T-helper 9 cell (primary cell): ENCODE results near the gene YTHDF1.
"Not testable (repeated sequence)": the region's sequence is repeated elsewhere in the genome, so short reads cannot be mapped to it uniquely, and the experiment has no call there.

Experiments used
- DNase-seq: peaks from one replicate; pipeline ENCODE4 v3.0.0-alpha.2; 2020
- total RNA-seq, 2 donors: gene quantifications; one replicate each; lab custom pipeline; 2026; lab: John Stamatoyannopoulos, UW

Gene YTHDF1
- total RNA-seq = 47.1 to 76.0 reads per million in 2 donors

DNA sequence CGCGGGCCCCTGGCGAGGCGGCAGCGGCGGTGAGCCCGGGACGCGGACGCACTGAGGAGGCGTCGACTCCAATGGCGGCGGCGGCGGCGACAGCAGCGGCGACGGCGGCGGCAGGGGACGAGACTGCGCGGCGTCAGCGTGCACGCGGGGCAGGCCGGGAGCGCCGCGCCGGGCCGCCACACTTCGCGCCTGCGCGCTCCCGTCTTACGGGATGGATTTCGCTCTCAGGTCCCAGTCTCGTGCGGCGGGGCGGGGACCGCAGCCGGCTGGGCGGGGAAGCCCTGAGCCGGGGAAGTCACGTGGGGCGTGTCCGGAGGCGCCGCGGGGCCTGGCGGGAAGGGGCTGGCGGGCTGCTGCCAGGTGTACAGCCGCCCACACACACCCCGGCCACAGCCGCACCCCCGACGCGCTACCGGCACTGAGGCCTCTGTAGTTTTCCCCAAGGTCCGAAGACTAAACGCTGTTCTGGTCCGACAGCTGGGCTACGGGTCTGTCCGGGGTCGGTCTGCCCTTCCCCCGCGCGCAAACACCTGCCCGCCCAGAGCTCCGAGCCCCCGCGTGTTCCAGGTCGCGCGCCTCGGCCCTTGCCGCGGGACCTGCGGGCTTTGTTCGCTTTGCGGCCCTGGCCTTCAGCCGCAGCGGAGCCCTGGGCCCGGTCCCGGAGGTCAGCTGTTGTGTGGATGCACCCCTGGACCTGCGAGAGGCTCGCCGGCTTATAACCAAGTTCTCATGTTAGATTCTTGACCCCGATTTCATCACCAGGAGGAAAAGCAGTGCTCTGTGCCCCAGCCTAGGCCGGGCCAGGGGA lies at the start of gene YTHDF1:
TSS of gene YTHDF1 (minus strand) at position 91 of the 808 bp plus-strand sequence. CDS start 239 bp downstream, outside the sequence.
- DNase-seq = peak; percentile 87

DNA sequence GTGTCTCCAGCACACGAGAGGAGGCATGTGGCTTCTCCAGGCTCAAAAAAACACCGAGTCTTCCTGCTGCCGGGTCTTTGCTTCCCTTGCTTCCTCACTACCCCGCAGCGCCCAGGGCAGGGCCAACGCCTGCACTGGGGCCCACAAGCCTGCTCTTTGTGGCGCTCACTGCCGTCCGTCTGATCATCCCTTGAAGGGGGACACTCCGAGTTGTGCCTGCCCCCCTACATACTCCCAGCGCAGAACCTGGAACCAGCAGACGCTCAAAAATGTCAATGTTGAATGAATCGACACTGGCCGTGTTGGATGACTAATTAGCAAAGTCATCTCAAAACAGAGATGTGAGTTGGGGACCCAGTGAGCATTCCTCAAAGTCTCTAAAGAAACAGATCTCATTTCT lies 48.6 kb upstream of the YTHDF1 start:
- no peak for DNase-seq

DNA sequence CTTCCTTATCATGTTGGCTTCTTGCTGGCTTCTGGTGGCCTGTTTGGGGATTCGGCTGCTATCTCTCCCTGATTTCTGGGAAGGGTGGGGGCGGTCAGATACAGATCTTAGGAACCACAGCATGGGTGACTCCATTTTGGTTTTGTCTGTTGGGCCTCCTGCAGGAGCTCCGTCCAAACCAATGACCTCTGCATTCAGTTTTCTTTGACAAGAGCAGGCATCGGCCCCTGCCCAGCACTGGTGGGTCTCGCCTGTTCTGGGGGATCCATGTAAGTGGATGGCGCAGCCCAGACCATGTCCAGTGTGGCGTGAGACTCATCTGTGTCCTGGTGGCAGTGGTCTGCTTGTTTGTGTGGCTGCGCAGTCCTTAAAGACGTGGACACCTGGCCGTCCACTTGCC lies 48.1 kb upstream of the YTHDF1 start:
- no peak for DNase-seq

DNA sequence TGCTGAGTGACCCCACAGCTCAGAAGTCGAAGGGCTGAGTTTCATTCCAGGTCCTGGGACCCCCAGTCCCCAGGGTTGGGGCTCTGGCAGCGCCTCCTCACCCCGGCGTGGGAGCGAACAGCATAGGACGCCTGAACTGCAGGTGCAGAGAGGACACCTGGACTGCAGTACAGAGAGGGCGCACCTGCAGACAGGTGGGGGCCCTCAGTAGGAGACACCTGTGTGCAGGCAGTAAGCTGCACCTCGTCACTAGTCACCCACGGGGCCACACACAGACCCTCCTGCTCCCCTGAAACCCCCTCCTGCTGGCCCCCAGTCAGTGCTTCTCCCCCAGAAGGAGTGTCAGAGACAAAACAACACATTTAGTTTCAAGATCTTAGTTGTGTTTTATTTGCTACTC lies 46.9 kb upstream of the YTHDF1 start:
- DNase-seq = no peak

DNA sequence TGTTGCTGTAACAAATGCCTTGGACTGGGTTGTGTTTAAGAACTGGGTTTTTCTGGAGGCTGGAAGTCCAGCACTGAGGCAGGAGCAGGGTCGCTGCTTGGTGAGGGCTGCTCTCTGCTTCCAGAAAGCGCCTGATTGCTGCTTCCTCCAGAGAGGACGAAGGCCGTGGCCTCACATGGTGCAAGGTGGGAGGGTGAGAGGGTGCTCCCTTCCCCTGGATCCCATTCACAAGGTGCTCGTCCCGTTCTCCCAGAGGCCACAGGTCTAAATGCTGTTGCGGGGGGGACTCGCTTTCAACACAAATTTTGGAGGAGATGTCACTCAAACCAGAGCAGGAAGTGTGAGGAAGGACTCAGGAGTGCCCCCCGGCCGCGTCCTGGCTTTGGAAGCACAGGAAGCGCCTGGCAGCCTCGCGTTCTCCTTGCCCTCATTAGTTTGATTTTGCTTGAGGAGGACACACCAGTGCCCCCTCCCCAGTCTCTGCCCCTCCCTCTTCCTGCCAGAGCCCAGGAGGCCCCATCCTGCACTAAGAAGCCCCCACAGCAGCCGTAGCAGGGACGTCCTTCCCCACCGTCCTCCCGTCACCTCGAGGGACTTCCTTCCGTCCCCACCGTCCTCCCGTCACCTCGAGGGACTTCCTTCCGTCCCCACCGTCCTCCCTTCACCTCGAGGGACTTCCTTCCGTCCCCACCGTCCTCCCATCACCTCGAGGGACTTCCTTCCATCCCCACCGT lies 46.0 kb upstream of the YTHDF1 start:
- DNase-seq = no peak

DNA sequence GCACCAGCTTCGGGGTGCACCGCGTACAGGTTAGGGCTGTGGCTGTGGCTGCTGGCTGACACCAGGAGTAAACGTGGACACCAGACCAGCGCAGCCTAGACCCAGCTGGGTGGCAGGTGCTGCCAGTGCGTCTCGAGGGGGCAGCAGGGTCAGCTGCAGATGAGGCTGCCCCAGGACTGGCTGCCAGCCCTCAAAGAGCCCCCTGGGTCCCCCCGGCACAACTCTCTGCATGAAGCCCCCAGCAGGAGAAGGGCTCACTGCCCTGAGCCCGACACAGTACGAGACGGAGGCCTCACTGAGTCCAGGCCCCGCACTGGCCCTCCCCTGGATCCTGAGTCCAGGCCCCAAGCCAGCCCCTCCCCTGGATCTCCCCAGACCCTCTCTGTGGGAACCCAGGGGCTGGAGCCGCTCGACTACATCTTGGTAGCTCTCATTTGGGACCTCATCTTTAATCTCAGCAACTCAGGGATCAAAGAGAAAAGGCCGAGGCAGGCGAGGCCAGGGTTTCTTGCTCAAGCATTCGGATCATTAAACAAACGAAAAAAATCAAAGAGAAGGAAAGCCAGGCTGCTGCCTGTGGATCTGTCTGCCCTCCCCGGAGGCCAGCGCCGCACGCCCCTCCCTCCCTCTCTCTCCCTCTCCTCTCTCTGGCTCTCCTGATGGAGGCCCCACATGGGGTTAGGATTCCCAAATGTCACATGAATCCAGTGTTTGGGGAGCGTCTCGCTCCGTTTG lies 45.3 kb upstream of the YTHDF1 start:
- DNase-seq = no peak

DNA sequence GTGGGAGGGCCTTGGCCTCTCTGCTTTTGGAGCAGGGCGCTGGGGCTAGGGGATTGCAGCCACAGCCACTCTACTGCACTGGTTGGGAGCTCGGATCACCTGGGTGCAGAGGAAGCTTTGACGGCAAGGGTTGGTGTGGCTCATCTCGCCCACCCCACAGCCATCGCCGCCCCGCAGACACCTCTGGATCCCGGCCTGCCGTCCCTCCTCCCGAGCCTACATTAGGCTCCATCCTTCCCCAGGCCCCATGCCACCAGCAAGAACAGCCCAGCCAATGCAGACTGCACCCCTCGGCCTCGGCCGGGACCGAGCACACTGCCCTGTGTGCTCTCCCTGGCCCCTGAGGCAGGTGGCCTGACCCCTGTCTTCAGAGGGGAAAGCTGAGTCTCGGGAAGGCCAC lies 44.6 kb upstream of the YTHDF1 start:
- DNase-seq = no peak

DNA sequence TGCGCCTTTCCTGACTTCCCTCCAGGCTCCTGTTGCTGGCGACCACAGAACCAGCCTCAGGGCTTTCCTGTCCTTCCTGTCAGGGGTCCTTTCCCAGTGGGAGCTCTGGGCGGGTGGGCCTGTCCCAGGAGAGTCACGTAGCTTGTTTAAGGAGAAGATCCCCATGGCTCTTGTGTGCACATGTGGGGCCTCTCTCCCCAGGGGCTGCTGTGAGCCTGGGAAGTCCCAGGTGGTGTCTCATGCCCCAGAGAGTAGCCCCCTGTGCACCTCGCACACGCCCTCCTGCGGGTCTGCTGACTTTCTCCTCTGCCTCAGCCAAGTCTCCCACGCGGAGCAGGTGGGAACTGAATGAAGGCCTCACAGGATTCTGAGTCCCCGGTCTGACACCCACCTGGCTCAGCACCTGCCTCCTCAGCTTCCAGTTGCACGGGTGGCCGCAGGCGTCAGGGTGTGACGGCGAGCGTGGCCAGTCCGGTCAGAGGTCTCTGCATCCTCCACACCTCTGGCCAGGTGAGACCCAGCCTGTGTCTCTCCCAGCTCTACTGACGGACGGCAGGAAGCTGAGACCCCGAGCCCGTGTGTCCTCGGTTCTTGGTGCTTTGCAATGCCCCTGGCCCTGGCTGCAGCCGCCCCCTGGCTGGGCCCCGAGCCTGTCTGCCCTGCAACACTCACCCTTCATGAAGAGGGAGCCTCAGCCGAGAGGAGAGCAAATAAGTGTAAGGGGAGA lies 44.0 kb upstream of the YTHDF1 start:
- no peak for DNase-seq

DNA sequence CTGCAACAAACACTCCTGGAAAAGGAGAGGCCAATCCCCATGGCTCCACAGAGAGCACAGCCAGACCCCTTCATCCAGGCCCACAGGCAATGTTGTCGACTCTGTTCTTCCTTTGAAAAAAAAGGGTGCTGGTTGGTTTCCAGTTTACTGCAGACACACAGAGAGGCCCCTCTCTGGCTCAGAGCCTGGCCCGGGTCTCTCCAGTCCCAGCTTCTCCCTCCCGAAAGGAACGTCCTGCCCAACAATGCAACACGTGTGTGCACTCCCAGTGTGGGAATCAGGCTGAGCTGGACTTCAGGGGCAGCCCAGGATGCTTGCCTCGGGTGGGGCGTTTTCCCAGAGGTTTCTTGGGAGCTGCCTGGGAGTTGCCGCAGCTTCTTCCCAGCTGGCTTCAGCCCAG lies 42.9 kb upstream of the YTHDF1 start:
- DNase-seq = no peak

DNA sequence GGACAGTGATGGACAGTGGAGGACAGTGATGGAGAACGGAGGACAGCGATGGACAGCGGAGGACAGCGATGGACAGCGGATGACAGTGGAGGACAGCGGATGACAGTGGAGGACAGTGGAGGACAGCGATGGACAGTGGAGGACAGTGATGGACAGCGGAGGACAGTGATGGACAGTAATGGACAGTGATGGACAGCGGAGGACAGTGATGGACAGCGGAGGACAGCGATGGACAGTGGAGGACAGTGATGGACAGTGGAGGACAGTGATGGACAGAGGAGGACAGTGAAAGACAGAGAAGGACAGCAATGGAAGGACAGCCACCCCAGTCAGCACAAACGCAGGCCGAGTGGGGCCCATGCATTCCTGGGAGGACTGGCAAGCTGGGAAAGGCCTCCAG lies 41.7 kb upstream of the YTHDF1 start:
- no peak for DNase-seq

DNA sequence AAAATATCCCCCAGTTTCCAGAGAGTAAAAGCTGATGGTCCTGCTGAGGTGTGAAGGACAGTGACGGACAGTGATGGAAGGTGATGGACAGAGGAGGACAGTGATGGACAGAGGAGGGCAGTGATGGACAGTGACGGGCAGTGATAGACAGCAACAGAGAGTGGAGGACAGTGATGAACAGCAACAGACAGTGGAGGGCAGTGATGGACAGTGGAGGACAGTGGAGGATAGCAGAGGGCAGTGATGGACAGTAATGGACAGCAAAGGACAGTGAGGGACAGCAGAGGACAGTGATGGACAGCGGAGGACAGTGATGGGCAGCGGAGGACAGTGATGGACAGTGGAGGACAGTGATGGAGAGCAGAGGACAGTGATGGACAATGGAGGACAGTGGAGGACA lies 41.0 kb upstream of the YTHDF1 start:
- no peak for DNase-seq

DNA sequence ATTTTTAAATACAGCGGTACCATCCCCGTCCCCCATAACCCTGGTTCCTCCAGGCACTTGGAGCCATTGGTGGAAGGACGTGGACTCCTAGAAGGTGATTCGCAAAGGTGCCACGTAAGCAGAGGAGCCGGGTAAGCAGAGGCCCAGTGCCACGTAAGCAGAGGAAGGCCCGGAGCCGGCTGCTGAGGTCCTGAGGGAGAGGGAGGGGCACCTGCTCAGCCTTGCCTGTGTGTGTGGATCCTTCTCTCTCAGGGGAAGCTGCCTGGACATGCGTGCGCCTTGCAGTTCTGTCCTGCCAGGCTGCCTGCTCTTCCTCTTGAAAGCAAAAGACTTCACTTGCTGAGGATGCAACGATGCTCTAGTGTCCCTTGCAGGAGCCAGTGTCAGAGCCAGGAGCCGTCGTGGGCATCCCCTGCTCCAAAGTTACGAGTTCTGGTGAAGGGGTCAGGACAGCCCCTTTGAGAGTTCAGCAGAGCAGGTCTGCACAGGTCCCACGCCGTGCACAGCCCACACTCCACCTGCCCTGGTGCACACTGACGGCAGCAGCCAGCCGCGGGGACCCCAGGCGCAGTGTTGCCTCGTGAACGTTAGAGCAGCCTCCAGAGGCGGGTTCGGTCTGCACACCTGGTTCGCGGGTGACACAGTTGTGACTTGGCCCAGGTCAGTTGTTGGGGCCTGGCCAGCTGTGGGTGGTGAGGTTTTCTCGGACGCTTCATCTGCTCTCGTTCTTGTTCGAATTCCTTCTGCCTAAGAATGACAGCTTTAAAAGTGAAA lies 40.2 kb upstream of the YTHDF1 start:
- no peak for DNase-seq

DNA sequence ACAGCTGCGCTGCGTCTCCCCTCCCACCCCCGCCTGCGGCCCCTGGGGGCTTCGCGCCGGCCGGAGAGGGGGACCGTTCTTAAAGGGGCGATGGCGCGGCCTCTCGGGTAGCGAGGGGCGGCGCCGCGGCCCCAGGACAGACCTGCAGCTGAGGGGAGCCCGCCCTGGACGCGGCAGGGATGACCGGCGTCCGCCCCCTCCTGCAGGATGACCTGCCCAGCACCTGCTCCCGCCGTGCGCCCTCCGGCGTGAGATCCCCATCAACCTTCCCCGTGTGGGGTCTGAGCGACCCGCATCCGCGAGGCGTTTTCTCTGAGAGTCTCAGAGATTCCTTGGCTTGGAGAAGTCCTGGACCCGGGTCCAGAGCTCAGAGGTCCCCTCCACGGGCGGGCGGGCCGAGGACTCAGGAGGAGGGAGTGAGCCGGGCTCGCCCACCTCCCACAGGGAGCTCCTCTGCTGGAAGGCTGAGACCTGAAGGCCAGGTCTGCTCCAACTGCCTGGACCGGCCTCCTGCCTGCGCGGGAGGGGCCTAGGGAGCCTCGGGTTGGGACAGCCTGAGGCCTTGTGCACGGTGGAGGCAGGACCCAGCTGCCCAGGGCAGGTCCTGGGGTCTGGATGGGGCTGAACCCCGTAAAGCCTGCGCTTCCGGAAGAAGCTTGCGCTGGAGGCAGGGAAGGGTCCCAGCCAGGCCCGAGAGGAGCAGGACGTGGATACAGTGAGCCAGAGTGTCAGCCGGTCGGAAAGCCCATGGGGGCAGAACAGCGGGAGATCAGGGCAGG lies 38.9 kb upstream of the YTHDF1 start:
- no peak for DNase-seq

DNA sequence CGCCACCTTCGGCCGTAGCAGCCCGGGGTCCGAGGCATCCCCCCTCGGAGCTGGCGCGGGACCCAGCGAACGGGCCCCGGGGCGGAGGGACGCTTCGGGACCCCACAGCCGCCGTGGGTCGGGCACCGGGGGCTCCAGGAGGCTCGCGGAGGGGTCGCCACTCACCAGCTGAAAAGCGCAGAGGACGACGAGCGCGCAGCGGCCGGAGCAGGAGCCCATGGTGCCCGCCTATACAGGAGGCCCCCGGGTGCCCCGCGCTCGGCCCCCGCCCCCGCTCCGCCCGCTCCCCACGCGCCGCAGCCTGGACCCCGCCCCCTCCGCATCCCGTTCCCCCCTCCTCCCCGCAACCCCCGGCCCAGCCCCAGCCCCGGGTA lies 38.3 kb upstream of the YTHDF1 start, which contains the start of gene NKAIN4:
TSS of gene NKAIN4 (minus strand) at position 232 of the 374 bp plus-strand sequence. CDS start at position 219, 13 bp downstream.
- DNase-seq = no peak

DNA sequence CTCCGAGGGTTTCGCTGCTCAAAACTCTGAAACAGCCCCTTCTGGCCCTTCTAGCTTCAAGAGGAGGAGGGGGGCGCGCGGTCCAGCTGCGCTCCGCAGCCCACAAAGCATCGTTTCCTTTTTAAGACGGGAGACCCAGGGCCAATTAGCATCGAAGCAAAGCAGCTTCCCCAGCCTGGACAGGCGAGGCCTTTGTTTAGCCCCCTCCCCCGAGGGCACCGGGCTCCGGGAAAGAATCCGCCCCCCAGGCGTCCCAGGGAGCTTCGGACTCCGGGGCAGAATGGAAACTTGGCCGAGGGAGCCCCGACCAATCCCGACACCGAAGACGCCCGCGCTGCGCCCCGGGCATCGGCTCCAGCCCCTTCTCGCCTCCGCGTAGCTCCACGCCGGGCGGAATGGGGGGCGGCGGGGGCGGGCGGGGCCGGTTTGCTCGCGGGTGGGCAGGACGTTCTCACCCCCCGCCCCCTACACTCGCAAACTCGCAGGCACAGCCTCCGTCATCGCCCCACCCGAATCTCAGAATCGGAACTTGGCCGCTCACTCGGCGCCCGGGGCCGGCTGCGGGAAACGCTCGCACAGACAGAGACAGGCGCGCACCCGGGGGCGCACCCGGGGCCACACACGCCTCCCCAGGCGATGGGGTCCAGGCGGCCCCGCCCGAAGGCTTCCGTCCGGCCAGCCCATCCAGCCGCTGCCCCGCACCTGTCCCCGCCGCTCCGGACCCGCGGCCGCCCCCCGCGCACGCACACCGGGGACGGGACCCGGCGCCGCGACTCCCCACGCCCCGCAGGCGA lies 37.7 kb upstream of the YTHDF1 start:
- no peak for DNase-seq

DNA sequence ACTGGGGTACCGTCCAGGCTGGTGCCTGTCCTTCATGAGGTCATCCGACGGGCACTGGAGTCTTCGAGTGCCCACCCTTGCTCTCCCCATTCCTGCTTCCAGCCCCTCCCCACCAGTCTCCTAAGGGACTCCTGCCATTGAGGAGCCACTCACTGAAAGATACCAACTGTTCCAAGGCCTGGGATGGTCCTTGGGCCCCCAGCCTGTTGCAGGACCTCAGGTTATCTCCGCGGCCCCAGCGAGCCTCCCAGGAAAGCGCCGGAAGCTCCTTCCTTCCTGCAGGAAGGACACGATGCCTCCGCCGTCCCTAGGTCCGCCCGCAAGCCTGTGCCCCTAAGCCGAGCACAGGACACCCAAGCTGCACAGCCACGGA lies 37.1 kb upstream of the YTHDF1 start:
- DNase-seq = no peak

DNA sequence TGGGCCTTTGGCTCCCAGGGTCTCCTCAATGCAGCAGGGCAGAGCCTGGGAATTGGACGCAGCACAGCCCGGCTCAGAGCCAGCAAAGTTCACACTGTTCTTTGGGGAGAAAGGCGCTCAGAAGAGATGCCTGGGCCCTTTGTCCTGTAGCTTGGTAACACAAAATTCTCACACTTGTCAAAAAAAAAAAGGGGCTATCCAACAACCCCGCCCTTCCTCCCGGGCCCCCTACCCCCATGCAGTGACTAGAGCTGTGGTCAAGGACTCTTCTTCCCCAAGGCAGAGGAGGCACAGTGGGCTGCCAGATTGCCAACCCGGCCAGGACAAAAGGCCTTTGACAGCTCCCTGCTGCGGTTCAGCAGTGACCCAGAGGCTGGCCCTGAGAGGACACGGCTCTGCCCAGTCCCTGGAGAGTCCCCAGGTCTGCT lies 36.4 kb upstream of the YTHDF1 start:
- no peak for DNase-seq

DNA sequence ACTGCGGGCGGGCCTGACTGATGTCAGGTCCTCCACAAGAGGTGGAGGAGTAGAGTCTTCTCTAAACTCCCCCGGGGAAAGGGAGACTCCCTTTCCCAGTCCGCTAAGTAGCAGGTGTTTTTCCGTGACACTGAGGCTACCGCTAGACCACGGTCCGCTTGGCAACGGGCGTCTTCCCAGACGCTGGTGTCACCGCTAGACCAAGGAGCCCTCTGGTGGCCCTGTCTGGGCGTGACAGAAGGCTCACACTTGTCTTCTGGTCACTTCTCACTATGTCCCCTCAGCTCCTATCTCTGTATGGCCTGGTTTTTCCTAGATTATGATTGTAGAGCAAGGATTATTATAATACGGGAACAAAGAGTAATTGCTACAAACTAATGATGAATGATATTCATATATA lies 35.4 kb upstream of the YTHDF1 start:
- DNase-seq = not testable (repeated sequence)

DNA sequence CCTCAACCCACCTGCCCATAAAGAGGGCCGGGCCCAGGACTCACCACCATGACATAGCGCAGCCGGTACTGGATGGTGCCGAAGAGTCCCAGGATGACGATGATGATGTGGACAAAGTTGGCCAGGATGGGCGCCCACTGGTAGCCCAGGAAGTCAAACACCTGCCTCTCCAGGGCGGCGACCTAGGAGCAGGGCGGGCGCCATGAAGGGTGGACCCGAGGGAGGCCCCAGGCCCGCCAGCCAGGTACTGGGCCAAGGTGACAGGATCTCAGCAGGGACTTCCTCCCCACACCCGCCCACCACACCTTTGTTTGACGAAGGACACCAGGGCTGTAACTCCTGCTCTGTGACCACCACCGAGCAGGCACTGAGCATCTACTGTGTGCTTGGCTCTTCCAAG lies 34.0 kb upstream of the YTHDF1 start:
- DNase-seq = no peak
